ENCODE results near the gene ACYP1.

Gene ACYP1

DNA sequence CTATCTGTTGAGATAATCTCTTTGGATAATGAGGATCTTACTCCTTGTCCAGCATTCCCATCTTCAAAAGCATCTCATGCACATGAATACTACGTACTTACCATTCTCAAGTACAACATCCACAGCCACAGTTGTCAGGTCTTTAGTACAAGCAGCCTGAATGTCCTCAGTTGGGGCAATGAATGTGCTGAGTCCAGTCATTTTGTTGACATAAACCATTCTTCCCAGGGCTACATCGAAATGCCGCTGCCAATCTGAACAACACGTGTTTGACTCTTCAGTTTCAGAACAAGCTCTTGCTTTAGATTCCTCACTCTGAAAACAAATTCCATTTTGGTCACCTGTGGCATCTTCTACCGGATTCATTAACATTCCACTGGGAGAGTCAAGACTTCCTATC lies 17.5 kb downstream of the ACYP1 start:
- TF ChIP-seq, protein P1, sequence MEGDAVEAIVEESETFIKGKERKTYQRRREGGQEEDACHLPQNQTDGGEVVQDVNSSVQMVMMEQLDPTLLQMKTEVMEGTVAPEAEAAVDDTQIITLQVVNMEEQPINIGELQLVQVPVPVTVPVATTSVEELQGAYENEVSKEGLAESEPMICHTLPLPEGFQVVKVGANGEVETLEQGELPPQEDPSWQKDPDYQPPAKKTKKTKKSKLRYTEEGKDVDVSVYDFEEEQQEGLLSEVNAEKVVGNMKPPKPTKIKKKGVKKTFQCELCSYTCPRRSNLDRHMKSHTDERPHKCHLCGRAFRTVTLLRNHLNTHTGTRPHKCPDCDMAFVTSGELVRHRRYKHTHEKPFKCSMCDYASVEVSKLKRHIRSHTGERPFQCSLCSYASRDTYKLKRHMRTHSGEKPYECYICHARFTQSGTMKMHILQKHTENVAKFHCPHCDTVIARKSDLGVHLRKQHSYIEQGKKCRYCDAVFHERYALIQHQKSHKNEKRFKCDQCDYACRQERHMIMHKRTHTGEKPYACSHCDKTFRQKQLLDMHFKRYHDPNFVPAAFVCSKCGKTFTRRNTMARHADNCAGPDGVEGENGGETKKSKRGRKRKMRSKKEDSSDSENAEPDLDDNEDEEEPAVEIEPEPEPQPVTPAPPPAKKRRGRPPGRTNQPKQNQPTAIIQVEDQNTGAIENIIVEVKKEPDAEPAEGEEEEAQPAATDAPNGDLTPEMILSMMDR (IDR thresholded peaks at IDR 0.05; ENCODE audit: low read depth, low read length, poor library complexity, severe bottlenecking): no peak
- TF ChIP-seq EZH2phosphoT487 (IDR thresholded peaks at IDR 0.05; ENCODE audit: borderline replicate concordance, low read length): no peak
- Histone ChIP-seq H3K4me3 (ENCODE audit: low read length) (no peak overlapping the region), H3K79me2 (ENCODE audit: control insufficient read depth, low read length) (peaks cover 63% of the 10 kb centered on the region), H3K36me3 (ENCODE audit: control insufficient read depth, low read length) (peaks cover 42% of the 10 kb centered on the region), H3F3A (ENCODE audit: control insufficient read depth, insufficient read depth) (peaks cover 4% of the 10 kb centered on the region; the same call in 1 of the 2 replicates), H3K4me1 (ENCODE audit: control insufficient read depth, low read length) (peaks cover 21% of the 10 kb centered on the region), H3K27ac (ENCODE audit: low read depth, low read length) (no peak overlapping the region), H4K20me1 (ENCODE audit: control insufficient read depth, insufficient read depth, low read depth, low read length) (no peaks in the 10 kb centered on the region), H3K4me2 (ENCODE audit: low read length) (no peak overlapping the region), H3K9me2 (replicated peaks; ENCODE audit: control insufficient read depth, low read length) (no peaks in the 10 kb centered on the region), H3K27me3 (ENCODE audit: control insufficient read depth, low read length) (no peaks in the 10 kb centered on the region), H3K9me3 (ENCODE audit: control insufficient read depth, insufficient read depth, low read length) (no peaks in the 10 kb centered on the region)

DNA sequence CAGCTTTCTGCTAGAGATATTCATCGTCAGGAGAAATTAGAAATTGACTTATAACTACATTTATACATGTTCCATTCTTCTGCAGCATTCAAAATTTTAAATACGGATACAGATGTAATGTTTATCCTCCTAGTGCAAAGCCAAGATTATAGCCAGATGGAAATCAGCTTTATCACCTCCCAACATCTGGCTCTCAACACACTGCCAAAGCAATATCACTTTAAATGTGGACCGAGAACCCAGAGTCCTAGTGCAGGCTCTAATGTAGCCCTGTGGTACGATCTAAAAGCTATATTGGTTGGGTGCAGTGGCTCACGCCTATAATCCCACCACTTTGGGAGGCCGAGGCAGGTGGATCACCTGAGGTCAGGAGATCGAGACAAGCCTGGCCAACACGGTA lies 19.1 kb downstream of the ACYP1 start:
- Histone ChIP-seq H3K9me3 (ENCODE audit: control insufficient read depth, insufficient read depth, low read length) (no peaks in the 10 kb centered on the region), H3K4me2 (ENCODE audit: low read length) (no peak overlapping the region), H3K9me2 (replicated peaks; ENCODE audit: control insufficient read depth, low read length) (no peaks in the 10 kb centered on the region), H3K79me2 (ENCODE audit: control insufficient read depth, low read length) (peaks cover 48% of the 10 kb centered on the region), H4K20me1 (ENCODE audit: control insufficient read depth, insufficient read depth, low read depth, low read length) (no peaks in the 10 kb centered on the region), H3K4me3 (ENCODE audit: low read length) (no peak overlapping the region), H3K4me1 (ENCODE audit: control insufficient read depth, low read length) (peaks cover 7% of the 10 kb centered on the region), H3K36me3 (ENCODE audit: control insufficient read depth, low read length) (peaks cover 52% of the 10 kb centered on the region), H3K27ac (ENCODE audit: low read depth, low read length) (no peak overlapping the region), H3K27me3 (ENCODE audit: control insufficient read depth, low read length) (no peaks in the 10 kb centered on the region), H3F3A (ENCODE audit: control insufficient read depth, insufficient read depth) (peaks cover 4% of the 10 kb centered on the region; the same call in 1 of the 2 replicates)
- TF ChIP-seq EZH2phosphoT487 (IDR thresholded peaks at IDR 0.05; ENCODE audit: borderline replicate concordance, low read length): no peak
- TF ChIP-seq, protein P1 (IDR thresholded peaks at IDR 0.05; ENCODE audit: low read depth, low read length, poor library complexity, severe bottlenecking): no peak

DNA sequence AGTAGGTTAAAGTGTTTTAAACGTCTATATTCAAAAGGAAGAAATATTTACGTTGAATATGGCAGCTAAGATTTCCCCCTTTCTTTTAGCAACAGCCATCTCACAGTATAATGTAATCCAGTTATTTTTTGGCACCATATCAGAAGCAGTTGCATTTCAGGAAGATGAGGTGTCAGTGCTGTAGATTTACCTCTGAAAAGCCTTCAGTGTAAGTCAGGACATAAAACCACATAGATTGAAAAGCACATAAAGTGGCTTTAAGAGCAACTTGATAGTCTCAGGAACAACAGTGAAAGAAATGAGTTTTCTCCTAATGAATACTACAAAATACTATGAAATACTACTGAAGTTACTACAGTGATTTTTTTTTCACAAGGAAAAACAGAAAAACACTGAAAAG lies 19.5 kb downstream of the ACYP1 start:
- Histone ChIP-seq H4K20me1 (ENCODE audit: control insufficient read depth, insufficient read depth, low read depth, low read length) (no peaks in the 10 kb centered on the region), H3K4me2 (ENCODE audit: low read length) (no peak overlapping the region), H3K79me2 (ENCODE audit: control insufficient read depth, low read length) (peaks cover 44% of the 10 kb centered on the region), H3K36me3 (ENCODE audit: control insufficient read depth, low read length) (peaks cover 50% of the 10 kb centered on the region), H3K4me1 (ENCODE audit: control insufficient read depth, low read length) (0 out of 2 replicates have a peak, but pooled peaks cover 4% of the 10 kb centered on the region), H3K9me2 (replicated peaks; ENCODE audit: control insufficient read depth, low read length) (no peaks in the 10 kb centered on the region), H3K4me3 (ENCODE audit: low read length) (no peak overlapping the region), H3K27ac (ENCODE audit: low read depth, low read length) (no peak overlapping the region), H3K27me3 (ENCODE audit: control insufficient read depth, low read length) (no peaks in the 10 kb centered on the region), H3F3A (ENCODE audit: control insufficient read depth, insufficient read depth) (peaks cover 4% of the 10 kb centered on the region; the same call in 1 of the 2 replicates), H3K9me3 (ENCODE audit: control insufficient read depth, insufficient read depth, low read length) (no peaks in the 10 kb centered on the region)
- no peak for TF ChIP-seq EZH2phosphoT487 (IDR thresholded peaks at IDR 0.05; ENCODE audit: borderline replicate concordance, low read length)
- TF ChIP-seq, protein P1 (IDR thresholded peaks at IDR 0.05; ENCODE audit: low read depth, low read length, poor library complexity, severe bottlenecking): no peak
